Neuronal stem cell (in vitro differentiated cells): ENCODE results near the gene NIN.

Source experiments
- DNase-seq: peaks from one replicate; pipeline ENCODE4 v3.0.0-alpha.2; 2013; ENCODE audit warnings: low spot score
- H2AFZ ChIP-seq: one replicate; pipeline ENCODE4 v1.6.1; 2013; ENCODE audit warnings: mild to moderate bottlenecking, low read length, inconsistent platforms
- H2AK5ac ChIP-seq: 2 replicates; pipeline ENCODE4 v1.6.1; 2013; ENCODE audit warnings: low read depth, mild to moderate bottlenecking, inconsistent platforms, low read length, moderate library complexity, mixed read lengths
- H2BK120ac ChIP-seq: 2 replicates; pipeline ENCODE4 v1.6.1; 2013; ENCODE audit warnings: low read depth, mild to moderate bottlenecking, inconsistent platforms, low read length, moderate library complexity, mixed read lengths
- H2BK12ac ChIP-seq: one replicate; pipeline ENCODE4 v1.6.1; 2013; ENCODE audit warnings: low read length, inconsistent platforms
- H2BK15ac ChIP-seq: 2 replicates; pipeline ENCODE4 v1.6.1; 2013; ENCODE audit warnings: mild to moderate bottlenecking, low read length, inconsistent platforms, mixed read lengths
- H2BK5ac ChIP-seq: one replicate; pipeline ENCODE4 v1.6.1; 2013; ENCODE audit warnings: inconsistent platforms, mild to moderate bottlenecking, low read length, moderate library complexity
- H3K14ac ChIP-seq: one replicate; pipeline ENCODE4 v1.6.1; 2013; ENCODE audit warnings: low read length, inconsistent platforms
- H3K18ac ChIP-seq: 2 replicates; pipeline ENCODE4 v1.6.1; 2013; ENCODE audit warnings: low read length, inconsistent platforms
- H3K23ac ChIP-seq: 2 replicates; pipeline ENCODE4 v1.6.1; 2013; ENCODE audit warnings: low read depth, mild to moderate bottlenecking, mixed read lengths, low read length, inconsistent platforms; ENCODE audit not compliant: poor library complexity
- H3K27ac ChIP-seq: replicated peaks from 3 replicates; pipeline ENCODE4 v1.5.1; 2013; ENCODE audit warnings: low read length, inconsistent platforms
- H3K27me3 ChIP-seq, 3 experiments: 2 replicates each; pipeline ENCODE4 v1.6.1; 2013; ENCODE audit warnings: low read length in 3 of 3, mild to moderate bottlenecking in 2 of 3, inconsistent platforms in 1 of 3, low read depth in 1 of 3, mixed read lengths in 1 of 3, moderate library complexity in 1 of 3; ENCODE audit not compliant: control insufficient read depth in 3 of 3, insufficient read depth in 3 of 3
- H3K36me3 ChIP-seq, 2 donors: replicated peaks in 1 of 2; 2 replicates each; pipeline ENCODE4 v1.6.1; 2013; ENCODE audit warnings: low read length in 2 of 2; ENCODE audit not compliant: control insufficient read depth in 2 of 2, insufficient read depth in 2 of 2
- H3K4ac ChIP-seq: 2 replicates; pipeline ENCODE4 v1.6.1; 2013; ENCODE audit warnings: inconsistent platforms, mild to moderate bottlenecking, low read length, moderate library complexity
- H3K4me1 ChIP-seq, 2 donors: 1 replicate in 1 of 2; 2 replicates in 1 of 2; pipeline ENCODE4 v1.6.1; 2013; ENCODE audit warnings: low read length in 2 of 2, low read depth in 1 of 2; ENCODE audit not compliant: control insufficient read depth in 2 of 2, insufficient read depth in 1 of 2
- H3K4me2 ChIP-seq: one replicate; pipeline ENCODE4 v1.6.1; 2013; ENCODE audit warnings: mild to moderate bottlenecking, low read length, inconsistent platforms; ENCODE audit not compliant: insufficient read depth, poor library complexity, severe bottlenecking
- H3K4me3 ChIP-seq, 2 donors: 2 replicates each; pipeline ENCODE4 v1.5.1; 2013; ENCODE audit warnings: low read length in 2 of 2, mild to moderate bottlenecking in 2 of 2, inconsistent platforms in 1 of 2, moderate library complexity in 1 of 2
- H3K79me1 ChIP-seq: one replicate; pipeline ENCODE4 v1.6.1; 2013; ENCODE audit warnings: low read depth, mild to moderate bottlenecking, inconsistent platforms, low read length, moderate library complexity
- H3K9ac ChIP-seq: one replicate; pipeline ENCODE4 v1.6.1; 2013; ENCODE audit warnings: mild to moderate bottlenecking, low read depth, low read length, inconsistent platforms; ENCODE audit not compliant: poor library complexity
- H3K9me3 ChIP-seq, 2 donors: replicated peaks in 1 of 2; 2 replicates each; pipeline versions ENCODE3 to v1.6.1; 2013; ENCODE audit warnings: low read length in 2 of 2, mild to moderate bottlenecking in 2 of 2, inconsistent platforms in 1 of 2, low read depth in 1 of 2, mixed read lengths in 1 of 2, moderate library complexity in 1 of 2; ENCODE audit not compliant: control insufficient read depth in 2 of 2, insufficient read depth in 1 of 2
- H4K8ac ChIP-seq: one replicate; pipeline ENCODE4 v1.6.1; 2013; ENCODE audit warnings: low read depth, mild to moderate bottlenecking, inconsistent platforms, low read length, moderate library complexity
- H4K91ac ChIP-seq: one replicate; pipeline ENCODE4 v1.6.1; 2013; ENCODE audit warnings: low read length, low read depth, mild to moderate bottlenecking, inconsistent platforms; ENCODE audit not compliant: poor library complexity
- WGBS, 2 donors: extraction: QIAGEN DNeasy Blood & Tissue Kit; methylation state at CpG; one replicate each; pipeline ENCODE4 v1.1.7; 2013; ENCODE audit warnings: missing lambda C conversion rate in 2 of 2, mixed read lengths in 1 of 2; ENCODE audit not compliant: insufficient read length in 2 of 2, insufficient replicate concordance in 1 of 2; ENCODE audit errors: extremely low coverage in 2 of 2; 5-methylcytosine and 5-hydroxymethylcytosine counted together

Gene NIN

GRCh38 chr14:50813544-50813863 is 17.5 kb downstream of the NIN start:
- peaks cover 0 to 70% of the 10 kb centered on the region in 2 donors for H3K36me3 ChIP-seq
- no peak overlapping the region for H3K9ac ChIP-seq
- WGBS, 2 donors, result no CpG with 5 or more reads among the region's 2 CpGs
- no peak overlapping the region for H3K4me2 ChIP-seq
- H2BK5ac ChIP-seq, result no peak overlapping the region
- H3K27ac ChIP-seq, result no peak overlapping the region
- H3K4ac ChIP-seq, result no peak overlapping the region
- H2AK5ac ChIP-seq, result no peak overlapping the region
- no peak overlapping the region for H2AFZ ChIP-seq
- no peaks in the 10 kb centered on the region for H3K4me1 ChIP-seq
- no peak overlapping the region for H4K8ac ChIP-seq
- H3K14ac ChIP-seq, result no peak overlapping the region
- no peak overlapping the region for H4K91ac ChIP-seq
- no peak overlapping the region for H2BK12ac ChIP-seq
- no peak overlapping the region for H3K4me3 ChIP-seq
- H2BK120ac ChIP-seq, result no peak overlapping the region
- peaks cover 4 to 25% of the 10 kb centered on the region in 2 donors for H3K9me3 ChIP-seq
- H3K79me1 ChIP-seq, result peaks cover 2% of the 10 kb centered on the region
- no peak overlapping the region for H2BK15ac ChIP-seq
- no peak overlapping the region for H3K23ac ChIP-seq
- no peak overlapping the region for H3K18ac ChIP-seq
- no peaks in the 10 kb centered on the region for H3K27me3 ChIP-seq
- DNase-seq, result no peak

- H2BK12ac ChIP-seq, result no peak overlapping the region
- H3K4me2 ChIP-seq, result no peak overlapping the region
- H2AK5ac ChIP-seq, result no peak overlapping the region
- H4K8ac ChIP-seq, result no peak overlapping the region
- H3K4ac ChIP-seq, result no peak overlapping the region
- no peak overlapping the region for H3K27ac ChIP-seq
- no peak overlapping the region for H3K9ac ChIP-seq
- H2BK120ac ChIP-seq, result no peak overlapping the region
- no peak overlapping the region for H3K4me3 ChIP-seq
- no peak for DNase-seq
- WGBS, 2 donors, result no CpG with 5 or more reads among the region's 8 CpGs
- H3K36me3 ChIP-seq, result peaks cover 1 to 71% of the 10 kb centered on the region in 2 donors
- peaks cover 4 to 25% of the 10 kb centered on the region in 2 donors for H3K9me3 ChIP-seq
- no peak overlapping the region for H2AFZ ChIP-seq
- peaks cover 3% of the 10 kb centered on the region for H3K79me1 ChIP-seq
- H3K4me1 ChIP-seq, result no peaks in the 10 kb centered on the region
- H3K23ac ChIP-seq, result no peak overlapping the region
- H2BK15ac ChIP-seq, result no peak overlapping the region
- H3K27me3 ChIP-seq, result no peaks in the 10 kb centered on the region
- no peak overlapping the region for H2BK5ac ChIP-seq
- H3K14ac ChIP-seq, result no peak overlapping the region
- H3K18ac ChIP-seq, result no peak overlapping the region
- H4K91ac ChIP-seq, result no peak overlapping the region
Observed at GRCh38 chr14:50812856-50813543, 18.0 kb downstream of the NIN start.

GRCh38 chr14:50812180-50812579 is 18.8 kb downstream of the NIN start:
- no peak overlapping the region for H2BK15ac ChIP-seq
- no peak for DNase-seq
- H3K27me3 ChIP-seq, result no peaks in the 10 kb centered on the region
- H4K91ac ChIP-seq, result no peak overlapping the region
- H3K36me3 ChIP-seq, result peaks cover 1 to 74% of the 10 kb centered on the region in 2 donors
- H3K9me3 ChIP-seq, result peaks cover 4 to 25% of the 10 kb centered on the region in 2 donors
- H2BK120ac ChIP-seq, result no peak overlapping the region
- H3K23ac ChIP-seq, result no peak overlapping the region
- no peak overlapping the region for H3K4me2 ChIP-seq
- no peak overlapping the region for H3K18ac ChIP-seq
- H3K4me1 ChIP-seq, result no peaks in the 10 kb centered on the region
- H3K4ac ChIP-seq, result no peak overlapping the region
- H4K8ac ChIP-seq, result no peak overlapping the region
- H3K27ac ChIP-seq, result no peak overlapping the region
- peaks cover 3% of the 10 kb centered on the region for H3K79me1 ChIP-seq
- no peak overlapping the region for H3K9ac ChIP-seq
- no peak overlapping the region for H2BK12ac ChIP-seq
- WGBS, 2 donors, result no CpG with 5 or more reads among the region's 2 CpGs
- no peak overlapping the region for H3K4me3 ChIP-seq
- H2AFZ ChIP-seq, result no peak overlapping the region
- H2BK5ac ChIP-seq, result no peak overlapping the region
- no peak overlapping the region for H3K14ac ChIP-seq
- H2AK5ac ChIP-seq, result no peak overlapping the region

GRCh38 chr14:50808053-50808452 is 22.9 kb downstream of the NIN start:
- Histone ChIP-seq H3K9me3 (peaks cover 2 to 6% of the 10 kb centered on the region in 2 donors), H2AFZ (no peak overlapping the region), H2AK5ac (no peak overlapping the region), H2BK12ac (no peak overlapping the region), H3K23ac (no peak overlapping the region), H4K8ac (no peak overlapping the region), H2BK15ac (no peak overlapping the region), H3K18ac (no peak overlapping the region), H3K4me3 (no peak overlapping the region), H2BK5ac (no peak overlapping the region), H3K27ac (no peak overlapping the region), H3K36me3 (peaks cover 3 to 77% of the 10 kb centered on the region in 2 donors), H3K14ac (no peak overlapping the region), H3K27me3 (no peaks in the 10 kb centered on the region), H2BK120ac (no peak overlapping the region), H3K4ac (no peak overlapping the region), H3K4me1 (peaks cover 0 to 5% of the 10 kb centered on the region in 2 donors), H4K91ac (no peak overlapping the region), H3K9ac (no peak overlapping the region), H3K79me1 (peaks cover 3% of the 10 kb centered on the region), H3K4me2 (no peak overlapping the region)
- DNase-seq, result no peak
- no CpG with 5 or more reads among the region's 5 CpGs for WGBS, 2 donors
